GM19452 (cell line): ENCODE measurements around the gene MAST3.
"Not testable (repeated sequence)": the region's sequence is repeated elsewhere in the genome, so short reads cannot be mapped to it uniquely, and the experiment has no call there.

Experiments
- ATAC-seq: cut with Tn5 transposase; IDR thresholded peaks from one replicate; pipeline ENCODE4 v1.9.1; 2021; ENCODE audit not compliant: unreplicated experiment

Gene MAST3

GRCh38 chr19:18086590-18087138, 10.9 kb upstream of the MAST3 start, which contains the start of gene IL12RB1:
IL12RB1 (minus strand) TSS chr19:18086934; CDS start chr19:18086823, 111 bp downstream.
- no peak for ATAC-seq

- not testable (repeated sequence) for ATAC-seq
These were observed 8.5 kb upstream of the MAST3 start for GRCh38 chr19:18089096-18089541.

GRCh38 chr19:18089726-18090125, 7.9 kb upstream of the MAST3 start:
- no peak for ATAC-seq

- no peak for ATAC-seq
These were observed 6.9 kb upstream of the MAST3 start for GRCh38 chr19:18090545-18091216.

- ATAC-seq = no peak
These were observed 6.4 kb upstream of the MAST3 start for GRCh38 chr19:18091217-18091608.

- ATAC-seq = no peak
These were observed 4.0 kb upstream of the MAST3 start for GRCh38 chr19:18093439-18094161.

GRCh38 chr19:18096258-18096657, 1.3 kb upstream of the MAST3 start:
- no peak for ATAC-seq

GRCh38 chr19:18097993-18098890, 664 bp downstream of the MAST3 start:
- ATAC-seq = no peak

- peak; percentile 63 for ATAC-seq
These were observed 1.5 kb downstream of the MAST3 start for GRCh38 chr19:18098891-18099622.

GRCh38 chr19:18099623-18099995, 2.0 kb downstream of the MAST3 start:
- ATAC-seq = no peak

- no peak for ATAC-seq
These were observed 3.1 kb downstream of the MAST3 start for GRCh38 chr19:18100710-18101109.

GRCh38 chr19:18101268-18101667, 3.7 kb downstream of the MAST3 start:
- ATAC-seq = no peak

- no peak for ATAC-seq
These were observed 5.5 kb downstream of the MAST3 start for GRCh38 chr19:18102916-18103542.

GRCh38 chr19:18104793-18105131, 7.2 kb downstream of the MAST3 start:
- ATAC-seq = no peak

- not testable (repeated sequence) for ATAC-seq
These were observed 7.7 kb downstream of the MAST3 start for GRCh38 chr19:18105259-18105658.

GRCh38 chr19:18107235-18107634, 9.7 kb downstream of the MAST3 start:
- no peak for ATAC-seq

GRCh38 chr19:18108897-18109296, 11.3 kb downstream of the MAST3 start:
- ATAC-seq = no peak

- ATAC-seq = no peak
These were observed 11.8 kb downstream of the MAST3 start for GRCh38 chr19:18109341-18109732.

- ATAC-seq = no peak
These were observed 12.4 kb downstream of the MAST3 start for GRCh38 chr19:18109733-18110608.
